ENCODE data around the gene PTRHD1. TPM values are rescaled to one million over a fixed set of nuclear protein-coding genes. Genes with fewer than 3 reads are reported as not detected.

Gene PTRHD1
- total RNA-seq, 2 donors from 2014 or later, result 5.4 to 9.7 TPM

DNA sequence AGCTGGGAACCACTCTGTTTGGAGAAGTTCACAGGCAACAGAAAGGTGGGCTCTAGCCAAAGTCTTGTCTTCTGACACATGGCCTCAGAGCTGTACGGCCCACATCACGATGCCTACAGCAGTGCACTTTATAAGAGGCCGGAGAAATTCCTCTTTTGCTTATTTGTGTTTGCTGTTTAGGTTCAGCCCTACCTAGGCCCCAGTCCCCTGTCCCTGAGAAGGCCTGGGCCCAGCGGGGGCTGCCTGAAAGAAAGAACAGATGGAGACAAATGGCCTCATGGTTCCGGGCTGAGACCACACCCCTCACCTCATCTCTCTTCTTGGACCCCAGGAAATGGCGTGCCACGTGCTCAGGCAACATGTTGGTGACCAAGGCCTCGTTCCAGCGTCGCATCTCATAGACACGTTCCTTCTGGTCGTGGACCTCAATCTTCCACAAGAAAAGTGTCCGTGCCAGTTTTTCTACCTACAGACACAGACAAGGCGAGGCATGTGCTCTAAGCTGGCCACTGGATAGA is 30.9 kb upstream of the PTRHD1 start:
- no peaks in the 10 kb centered on the region for H3K27me3 ChIP-seq (replicated peaks; ENCODE audit: insufficient read depth)
- no peaks in the 10 kb centered on the region for H3K9me3 ChIP-seq
- DNase-seq (ENCODE audit: low spot score), result no peak
- no peak overlapping the region for H3K27ac ChIP-seq
- TF ChIP-seq, protein P1, sequence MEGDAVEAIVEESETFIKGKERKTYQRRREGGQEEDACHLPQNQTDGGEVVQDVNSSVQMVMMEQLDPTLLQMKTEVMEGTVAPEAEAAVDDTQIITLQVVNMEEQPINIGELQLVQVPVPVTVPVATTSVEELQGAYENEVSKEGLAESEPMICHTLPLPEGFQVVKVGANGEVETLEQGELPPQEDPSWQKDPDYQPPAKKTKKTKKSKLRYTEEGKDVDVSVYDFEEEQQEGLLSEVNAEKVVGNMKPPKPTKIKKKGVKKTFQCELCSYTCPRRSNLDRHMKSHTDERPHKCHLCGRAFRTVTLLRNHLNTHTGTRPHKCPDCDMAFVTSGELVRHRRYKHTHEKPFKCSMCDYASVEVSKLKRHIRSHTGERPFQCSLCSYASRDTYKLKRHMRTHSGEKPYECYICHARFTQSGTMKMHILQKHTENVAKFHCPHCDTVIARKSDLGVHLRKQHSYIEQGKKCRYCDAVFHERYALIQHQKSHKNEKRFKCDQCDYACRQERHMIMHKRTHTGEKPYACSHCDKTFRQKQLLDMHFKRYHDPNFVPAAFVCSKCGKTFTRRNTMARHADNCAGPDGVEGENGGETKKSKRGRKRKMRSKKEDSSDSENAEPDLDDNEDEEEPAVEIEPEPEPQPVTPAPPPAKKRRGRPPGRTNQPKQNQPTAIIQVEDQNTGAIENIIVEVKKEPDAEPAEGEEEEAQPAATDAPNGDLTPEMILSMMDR (IDR thresholded peaks at IDR 0.05), result no peak
- no peak for ATAC-seq (ENCODE audit: insufficient number of reproducible peaks, low FRiP score, low read depth)
- peaks cover 7% of the 10 kb centered on the region for H3K36me3 ChIP-seq
- no peaks in the 10 kb centered on the region for H3K4me1 ChIP-seq (ENCODE audit: control insufficient read depth in 1 of 2, low read depth in 2 of 2)
- no peak overlapping the region for H3K4me3 ChIP-seq

DNA sequence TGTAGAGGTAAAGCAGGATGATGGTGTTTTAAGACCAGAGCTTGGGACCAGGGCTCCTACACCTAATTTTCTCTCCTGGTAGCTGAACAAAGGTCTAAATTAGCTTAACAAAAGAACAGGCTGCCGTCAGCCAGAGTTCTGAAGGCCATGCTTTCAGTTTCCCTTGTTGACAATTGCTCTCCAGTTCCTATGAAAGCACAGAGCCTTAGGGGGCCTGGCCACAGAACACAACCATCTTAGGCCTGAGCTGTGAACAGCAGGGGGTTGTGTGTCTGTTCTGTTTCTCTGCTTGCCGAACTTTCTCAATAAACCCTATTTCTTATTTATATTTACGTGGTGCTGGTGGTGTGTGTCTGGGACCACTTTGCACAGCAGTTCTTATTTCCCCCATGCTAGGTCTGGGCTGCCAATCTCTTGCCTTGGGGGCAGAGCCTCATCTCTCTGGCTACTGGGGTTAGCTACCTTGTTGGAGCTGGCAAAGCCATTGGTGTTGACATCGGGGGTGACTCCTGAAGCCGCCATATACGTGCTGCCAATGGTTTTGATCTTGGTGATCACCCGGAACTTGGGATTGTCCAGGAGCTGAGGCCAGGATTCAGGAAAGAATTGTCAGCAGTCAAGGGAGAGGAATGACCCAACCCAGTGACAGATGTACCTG is 29.0 kb upstream of the PTRHD1 start:
- no peak for ATAC-seq (ENCODE audit: insufficient number of reproducible peaks, low FRiP score, low read depth)
- H3K4me1 ChIP-seq (ENCODE audit: control insufficient read depth in 1 of 2, low read depth in 2 of 2), result no peaks in the 10 kb centered on the region
- no peak overlapping the region for H3K4me3 ChIP-seq
- TF ChIP-seq, protein P1 (IDR thresholded peaks at IDR 0.05), result no peak
- peaks cover 5% of the 10 kb centered on the region for H3K36me3 ChIP-seq
- no peaks in the 10 kb centered on the region for H3K27me3 ChIP-seq (replicated peaks; ENCODE audit: insufficient read depth)
- no peak overlapping the region for H3K27ac ChIP-seq
- no peak for DNase-seq (ENCODE audit: low spot score)
- no peaks in the 10 kb centered on the region for H3K9me3 ChIP-seq

DNA sequence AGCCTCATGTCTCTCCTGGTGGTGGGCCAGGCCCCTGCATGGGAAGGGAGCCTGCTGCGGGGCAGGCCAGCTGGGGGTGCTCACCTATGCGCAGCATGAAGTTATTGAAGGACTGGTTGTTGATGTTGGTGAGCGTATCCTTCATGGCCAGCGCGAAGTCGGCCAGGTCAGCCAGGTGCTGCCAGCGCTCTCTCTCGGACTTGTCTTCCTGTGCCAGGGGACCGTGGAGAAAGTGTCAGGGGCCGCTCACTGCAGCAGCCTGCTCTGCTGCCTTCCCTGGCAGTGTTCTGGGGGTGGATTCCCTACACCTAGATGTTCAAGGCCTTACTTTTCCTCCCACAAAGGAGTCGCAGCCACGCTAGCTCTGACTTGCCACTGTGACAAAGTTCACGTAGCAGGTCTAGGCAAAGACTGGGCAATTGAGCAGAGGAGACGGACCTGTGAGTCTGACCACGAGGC is 28.3 kb upstream of the PTRHD1 start:
- TF ChIP-seq, protein P1 (IDR thresholded peaks at IDR 0.05), result no peak
- no peaks in the 10 kb centered on the region for H3K9me3 ChIP-seq
- no peak overlapping the region for H3K27ac ChIP-seq
- no peaks in the 10 kb centered on the region for H3K4me1 ChIP-seq (ENCODE audit: control insufficient read depth in 1 of 2, low read depth in 2 of 2)
- H3K36me3 ChIP-seq, result peaks cover 5% of the 10 kb centered on the region
- H3K4me3 ChIP-seq, result no peak overlapping the region
- ATAC-seq (ENCODE audit: insufficient number of reproducible peaks, low FRiP score, low read depth) (no peak), DNase-seq (ENCODE audit: low spot score) (no peak)
- H3K27me3 ChIP-seq (replicated peaks; ENCODE audit: insufficient read depth), result no peaks in the 10 kb centered on the region

DNA sequence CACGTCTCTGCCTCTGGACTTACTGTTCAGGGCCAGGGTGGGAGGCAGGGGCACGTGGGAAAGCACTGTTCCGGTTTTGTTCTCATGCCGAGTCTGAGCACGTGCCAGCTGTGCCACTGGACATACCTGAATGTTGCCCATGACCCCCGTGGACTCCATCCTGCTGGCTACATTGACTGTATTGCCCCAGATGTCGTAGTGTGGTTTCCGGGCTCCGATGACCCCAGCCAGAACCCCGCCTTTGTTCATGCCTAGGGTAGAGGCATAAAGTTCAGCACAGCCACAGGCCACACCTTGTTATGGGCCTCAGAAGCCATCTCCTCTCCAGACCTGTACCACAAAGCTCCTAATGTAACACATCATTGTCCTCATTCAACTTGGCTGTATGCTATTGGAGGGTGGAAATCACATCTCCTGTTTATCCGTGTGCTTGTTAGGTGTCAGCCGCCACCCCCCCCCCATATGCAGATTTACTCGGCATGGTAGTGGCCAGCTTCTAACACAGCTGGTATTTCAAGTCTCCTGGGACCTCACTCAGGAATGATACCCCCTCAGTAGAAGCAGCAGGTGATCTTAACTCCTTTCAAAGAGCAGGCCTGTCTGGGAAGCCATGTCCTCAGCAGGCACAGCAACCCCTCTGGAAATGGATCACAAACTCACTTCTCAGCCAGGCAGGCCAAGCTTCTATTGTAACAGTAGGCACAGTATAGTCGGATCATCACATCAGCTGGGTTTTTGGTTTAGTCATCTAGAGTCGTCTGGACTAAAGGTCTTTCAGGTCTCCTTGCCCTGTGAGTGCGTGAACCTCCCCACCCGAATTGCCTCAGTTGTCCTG is 27.6 kb upstream of the PTRHD1 start:
- H3K4me1 ChIP-seq (ENCODE audit: control insufficient read depth in 1 of 2, low read depth in 2 of 2), result no peaks in the 10 kb centered on the region
- no peaks in the 10 kb centered on the region for H3K9me3 ChIP-seq
- H3K4me3 ChIP-seq, result no peak overlapping the region
- no peak overlapping the region for H3K27ac ChIP-seq
- H3K36me3 ChIP-seq, result peaks cover 5% of the 10 kb centered on the region
- H3K27me3 ChIP-seq (replicated peaks; ENCODE audit: insufficient read depth), result no peaks in the 10 kb centered on the region
- DNase-seq (ENCODE audit: low spot score) (no peak), ATAC-seq (ENCODE audit: insufficient number of reproducible peaks, low FRiP score, low read depth) (no peak)
- TF ChIP-seq, protein P1 (IDR thresholded peaks at IDR 0.05), result no peak

DNA sequence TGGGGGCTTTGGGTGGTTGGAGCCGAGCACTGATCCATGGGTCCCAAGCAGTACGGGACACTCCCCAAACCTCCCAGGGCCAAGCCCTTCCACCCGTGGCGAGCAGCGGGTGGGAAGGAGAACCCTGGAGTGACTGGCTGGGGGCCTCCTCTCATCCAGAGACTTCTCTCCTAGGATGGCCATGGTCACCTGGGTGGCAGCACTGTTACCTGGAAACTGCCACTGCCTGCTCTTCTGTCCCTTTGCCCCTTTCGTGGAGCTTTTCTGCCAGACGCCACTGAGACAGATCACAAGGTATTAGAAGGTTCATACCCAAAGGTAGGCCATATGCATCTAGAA is 27.0 kb upstream of the PTRHD1 start:
- ATAC-seq (ENCODE audit: insufficient number of reproducible peaks, low FRiP score, low read depth), result no peak
- Histone ChIP-seq H3K4me1 (ENCODE audit: control insufficient read depth in 1 of 2, low read depth in 2 of 2) (no peaks in the 10 kb centered on the region), H3K9me3 (no peaks in the 10 kb centered on the region), H3K27ac (no peak overlapping the region), H3K27me3 (replicated peaks; ENCODE audit: insufficient read depth) (no peaks in the 10 kb centered on the region), H3K4me3 (no peak overlapping the region), H3K36me3 (peaks cover 5% of the 10 kb centered on the region)
- TF ChIP-seq, protein P1 (IDR thresholded peaks at IDR 0.05), result no peak
- DNase-seq (ENCODE audit: low spot score), result no peak
